Keratinocyte (primary cell): ENCODE results near the gene ARID1B. TPM values are rescaled to one million over a fixed set of nuclear protein-coding genes. Genes with fewer than 3 reads are reported as not detected.

Source experiments
- DNase-seq: peaks from one replicate; pipeline ENCODE4 v3.0.0-alpha.2; 2011; ENCODE audit warnings: low read depth, missing footprints, low spot score
- FAIRE-seq: peaks from 2 replicates; lab custom pipeline; 2011; peaks lifted over from hg19 to GRCh38; lab: Jason Lieb, UNC
- H2AFZ ChIP-seq: 2 replicates; pipeline ENCODE4 v1.6.0; 2012; ENCODE audit warnings: low read length, control low read depth, inconsistent platforms; ENCODE audit not compliant: control insufficient read depth
- H3K27ac ChIP-seq: 2 replicates; pipeline ENCODE4 v1.5.1; 2011; ENCODE audit warnings: low read length; ENCODE audit not compliant: control insufficient read depth, insufficient read depth
- H3K27me3 ChIP-seq: 3 replicates; pipeline ENCODE4 v1.6.0; 2011; ENCODE audit warnings: low read length; ENCODE audit not compliant: control insufficient read depth, insufficient read depth; ENCODE audit errors: extremely low read depth
- H3K36me3 ChIP-seq, 2 experiments: 2 replicates in 1 of 2; 3 replicates in 1 of 2; pipeline ENCODE4 v1.5.1; 2011; ENCODE audit warnings: low read length in 2 of 2, mild to moderate bottlenecking in 1 of 2; ENCODE audit not compliant: control insufficient read depth in 2 of 2, insufficient read depth in 2 of 2; ENCODE audit errors: extremely low read depth in 1 of 2
- H3K4me1 ChIP-seq: 3 replicates; pipeline ENCODE4 v1.5.1; 2011; ENCODE audit warnings: low read length; ENCODE audit not compliant: control insufficient read depth, insufficient read depth; ENCODE audit errors: extremely low read depth
- H3K4me2 ChIP-seq: 3 replicates; pipeline ENCODE4 v1.6.0; 2011; ENCODE audit warnings: low read depth, low read length; ENCODE audit not compliant: control insufficient read depth, insufficient read depth; ENCODE audit errors: extremely low read depth
- H3K4me3 ChIP-seq, 3 experiments: fragments of 200-600 bp in 1 of 3; sonication (generic) in 1 of 3; 2 replicates in 2 of 3; 3 replicates in 1 of 3; pipeline ENCODE4 v1.5.1; 2011 to 2016; ENCODE audit warnings: low read length in 3 of 3, mild to moderate bottlenecking in 3 of 3, control low read depth in 2 of 3, inconsistent platforms in 1 of 3, low read depth in 1 of 3, mixed read lengths in 1 of 3, mixed run types in 1 of 3, moderate library complexity in 1 of 3; ENCODE audit not compliant: control insufficient read depth in 2 of 3, insufficient read depth in 2 of 3; ENCODE audit errors: extremely low read depth in 1 of 3
- H3K79me2 ChIP-seq: 2 replicates; pipeline ENCODE4 v1.6.0; 2012; ENCODE audit warnings: low read length; ENCODE audit not compliant: control insufficient read depth, insufficient read depth
- H3K9ac ChIP-seq: 3 replicates; pipeline ENCODE4 v1.6.0; 2011; ENCODE audit warnings: low read length; ENCODE audit not compliant: control insufficient read depth, insufficient read depth; ENCODE audit errors: extremely low read depth
- H3K9me1 ChIP-seq: 3 replicates; pipeline ENCODE4 v1.6.0; 2011; ENCODE audit warnings: low read length; ENCODE audit not compliant: control insufficient read depth, insufficient read depth; ENCODE audit errors: extremely low read depth
- H3K9me3 ChIP-seq: 2 replicates; pipeline ENCODE4 v1.5.1; 2012; ENCODE audit warnings: low read depth, low read length; ENCODE audit not compliant: control insufficient read depth
- H4K20me1 ChIP-seq: 3 replicates; pipeline ENCODE4 v1.6.0; 2011; ENCODE audit warnings: low read length; ENCODE audit not compliant: control insufficient read depth, insufficient read depth; ENCODE audit errors: extremely low read depth
- EZH2 ChIP-seq: IDR thresholded peaks from one replicate; pipeline ENCODE4 v1.6.1; 2012; ENCODE audit warnings: inconsistent platforms, mild to moderate bottlenecking, low read length, moderate library complexity
- dilution Hi-C: fragments of 300-500 bp; cut with MboI; formaldehyde crosslinking; loops from one replicate; pipeline ENCODE4 v1.7.0; 2020; ENCODE audit warnings: low sequenced_read_pairs; ENCODE audit not compliant: extremely low pct_ligation_motif_present
- polyA plus RNA-seq, 5 experiments: library from polyadenylated mRNA; depleted of rRNA in 3 of 5; stranded (reverse) in 3 of 5; stranded (forward) in 1 of 5; unstranded in 1 of 5; fragments of >200 nt; gene quantifications; 1 replicate in 1 of 5; 2 replicates in 3 of 5; 3 replicates in 1 of 5; pipeline versions ENCODE4 v1.2.1 to v1.2.3, GENCODE V29; 2011 to 2012; ENCODE audit warnings: missing spikeins in 2 of 5, low read depth in 1 of 5, low replicate concordance in 1 of 5
- TF ChIP-seq, protein P1 (sequence below), 3 experiments: IDR thresholded peaks in 1 of 3; conservative IDR thresholded peaks in 1 of 3; optimal IDR thresholded peaks in 1 of 3; 2 replicates in 2 of 3; 3 replicates in 1 of 3; pipeline versions ENCODE3 to v1.5.1; 2011; ENCODE audit warnings: low read length in 3 of 3, mild to moderate bottlenecking in 3 of 3, moderate library complexity in 2 of 3, control low read depth in 1 of 3, inconsistent platforms in 1 of 3; ENCODE audit not compliant: insufficient read depth in 2 of 3; ENCODE audit errors: extremely low read depth in 1 of 3

Gene ARID1B
- polyA plus RNA-seq, 1 donor (not counting 4 experiments of a cell fraction or from before 2014, with no cell fraction given) = 14.9 TPM

GRCh38 chr6:157210954-157211353, 433.8 kb downstream of the ARID1B start:
- Histone ChIP-seq H3K4me1 (no peaks in the 10 kb centered on the region), H3K9me1 (no peaks in the 10 kb centered on the region)

GRCh38 chr6:157211603-157212455, 434.7 kb downstream of the ARID1B start:
- dilution Hi-C loops = no loop called here
- Histone ChIP-seq H3K36me3 (peaks cover 0 to 10% of the 10 kb centered on the region in 2 experiments), H3K4me1 (no peaks in the 10 kb centered on the region), H3K9ac (no peak overlapping the region), H3K9me3 (no peaks in the 10 kb centered on the region), H3K4me3 (no peak overlapping the region), H3K4me2 (no peak overlapping the region), H2AFZ (no peak overlapping the region), H3K79me2 (no peaks in the 10 kb centered on the region), H3K27me3 (no peaks in the 10 kb centered on the region), H3K9me1 (no peaks in the 10 kb centered on the region), H3K27ac (no peak overlapping the region), H4K20me1 (no peaks in the 10 kb centered on the region)
- DNase-seq = no peak
- TF ChIP-seq, protein P1, sequence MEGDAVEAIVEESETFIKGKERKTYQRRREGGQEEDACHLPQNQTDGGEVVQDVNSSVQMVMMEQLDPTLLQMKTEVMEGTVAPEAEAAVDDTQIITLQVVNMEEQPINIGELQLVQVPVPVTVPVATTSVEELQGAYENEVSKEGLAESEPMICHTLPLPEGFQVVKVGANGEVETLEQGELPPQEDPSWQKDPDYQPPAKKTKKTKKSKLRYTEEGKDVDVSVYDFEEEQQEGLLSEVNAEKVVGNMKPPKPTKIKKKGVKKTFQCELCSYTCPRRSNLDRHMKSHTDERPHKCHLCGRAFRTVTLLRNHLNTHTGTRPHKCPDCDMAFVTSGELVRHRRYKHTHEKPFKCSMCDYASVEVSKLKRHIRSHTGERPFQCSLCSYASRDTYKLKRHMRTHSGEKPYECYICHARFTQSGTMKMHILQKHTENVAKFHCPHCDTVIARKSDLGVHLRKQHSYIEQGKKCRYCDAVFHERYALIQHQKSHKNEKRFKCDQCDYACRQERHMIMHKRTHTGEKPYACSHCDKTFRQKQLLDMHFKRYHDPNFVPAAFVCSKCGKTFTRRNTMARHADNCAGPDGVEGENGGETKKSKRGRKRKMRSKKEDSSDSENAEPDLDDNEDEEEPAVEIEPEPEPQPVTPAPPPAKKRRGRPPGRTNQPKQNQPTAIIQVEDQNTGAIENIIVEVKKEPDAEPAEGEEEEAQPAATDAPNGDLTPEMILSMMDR (optimal IDR thresholded peaks at IDR 0.05 in 1 of 3, IDR thresholded peaks at IDR 0.05 in 1 of 3, conservative IDR thresholded peaks at IDR 0.05 in 1 of 3; ENCODE audit: extremely low read depth in 1 of 3, insufficient read depth in 2 of 3, low read length in 3 of 3) = no peak
- no peak for TF ChIP-seq EZH2
- FAIRE-seq = no peak

More at GRCh38 chr6:157210954-157211353, 433.8 kb downstream of the ARID1B start:
- Histone ChIP-seq H4K20me1 (no peaks in the 10 kb centered on the region), H3K79me2 (no peaks in the 10 kb centered on the region), H3K36me3 (peaks cover 0 to 17% of the 10 kb centered on the region in 2 experiments), H3K9ac (no peak overlapping the region), H3K27ac (no peak overlapping the region), H3K4me3 (no peak overlapping the region), H3K4me2 (no peak overlapping the region), H3K27me3 (no peaks in the 10 kb centered on the region), H3K9me3 (no peaks in the 10 kb centered on the region), H2AFZ (no peak overlapping the region)
- DNase-seq = no peak
- no peak for FAIRE-seq
- TF ChIP-seq EZH2 = no peak
- TF ChIP-seq, protein P1 (optimal IDR thresholded peaks at IDR 0.05 in 1 of 3, IDR thresholded peaks at IDR 0.05 in 1 of 3, conservative IDR thresholded peaks at IDR 0.05 in 1 of 3; ENCODE audit: extremely low read depth in 1 of 3, insufficient read depth in 2 of 3, low read length in 3 of 3) = no peak
- dilution Hi-C loops = no loop called here
